ENCODE measurements around the gene PYGB.

DNA sequence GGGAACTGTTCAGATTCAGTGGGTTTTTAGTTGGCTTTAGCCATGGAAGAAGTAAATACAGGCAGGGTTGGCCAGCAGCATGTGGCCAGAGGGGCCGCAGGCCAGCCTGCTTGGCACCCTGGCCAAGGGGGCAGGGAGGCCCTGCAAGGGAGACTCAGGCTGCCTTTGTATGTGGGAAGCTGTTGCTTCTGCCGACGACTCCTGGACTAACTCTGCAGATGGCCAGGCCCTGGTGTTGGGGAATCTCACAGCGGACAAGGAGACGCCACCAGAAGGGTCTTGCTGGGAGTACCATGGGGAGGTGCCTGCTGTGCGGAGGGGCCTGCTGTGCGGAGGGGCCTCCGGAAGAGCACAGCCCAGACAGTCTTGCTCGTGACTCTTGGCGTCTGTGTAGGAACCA, 25.2 kb downstream of the PYGB start:
- TF ChIP-seq, protein P1, sequence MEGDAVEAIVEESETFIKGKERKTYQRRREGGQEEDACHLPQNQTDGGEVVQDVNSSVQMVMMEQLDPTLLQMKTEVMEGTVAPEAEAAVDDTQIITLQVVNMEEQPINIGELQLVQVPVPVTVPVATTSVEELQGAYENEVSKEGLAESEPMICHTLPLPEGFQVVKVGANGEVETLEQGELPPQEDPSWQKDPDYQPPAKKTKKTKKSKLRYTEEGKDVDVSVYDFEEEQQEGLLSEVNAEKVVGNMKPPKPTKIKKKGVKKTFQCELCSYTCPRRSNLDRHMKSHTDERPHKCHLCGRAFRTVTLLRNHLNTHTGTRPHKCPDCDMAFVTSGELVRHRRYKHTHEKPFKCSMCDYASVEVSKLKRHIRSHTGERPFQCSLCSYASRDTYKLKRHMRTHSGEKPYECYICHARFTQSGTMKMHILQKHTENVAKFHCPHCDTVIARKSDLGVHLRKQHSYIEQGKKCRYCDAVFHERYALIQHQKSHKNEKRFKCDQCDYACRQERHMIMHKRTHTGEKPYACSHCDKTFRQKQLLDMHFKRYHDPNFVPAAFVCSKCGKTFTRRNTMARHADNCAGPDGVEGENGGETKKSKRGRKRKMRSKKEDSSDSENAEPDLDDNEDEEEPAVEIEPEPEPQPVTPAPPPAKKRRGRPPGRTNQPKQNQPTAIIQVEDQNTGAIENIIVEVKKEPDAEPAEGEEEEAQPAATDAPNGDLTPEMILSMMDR (IDR thresholded peaks at IDR 0.05): no peak
- TF ChIP-seq POLR2A (IDR thresholded peaks at IDR 0.05): no peak

All from thyroid gland (tissue), 4 donors.